Tibial nerve (tissue), 4 donors: Measurements from ENCODE around the gene ARID3A. TPM values are rescaled to one million over a fixed set of nuclear protein-coding genes. Genes with fewer than 3 reads are reported as not detected.

ENCODE experiments used
- DNase-seq, 2 donors: peaks; one replicate each; pipeline ENCODE4 v3.0.0-alpha.2; 2019; ENCODE audit warnings: low spot score in 2 of 2
- H3K27ac ChIP-seq, 4 donors: fragments of 200-600 bp; sonication (generic) in 3 of 4; one replicate each; pipeline ENCODE4 v1.5.1; 2017 to 2019; ENCODE audit warnings: mild to moderate bottlenecking in 1 of 4
- H3K27me3 ChIP-seq, 2 donors: fragments of 200-600 bp; sonication (generic) in 1 of 2; one replicate each; pipeline versions ENCODE4 v1.5.1 to v1.6.0; 2017 to 2019
- H3K36me3 ChIP-seq, 3 donors: fragments of 200-600 bp; sonication (generic); one replicate each; pipeline ENCODE4 v1.5.1; 2018 to 2019
- H3K4me1 ChIP-seq, 4 donors: fragments of 200-600 bp; sonication (generic) in 3 of 4; one replicate each; pipeline ENCODE4 v1.5.1; 2017 to 2019
- H3K4me3 ChIP-seq, 4 donors: fragments of 200-600 bp; sonication (generic) in 3 of 4; one replicate each; pipeline ENCODE4 v1.5.1; 2017 to 2019; ENCODE audit warnings: mild to moderate bottlenecking in 1 of 4, moderate library complexity in 1 of 4
- H3K9me3 ChIP-seq, 4 donors: fragments of 200-600 bp; sonication (generic) in 3 of 4; one replicate each; pipeline ENCODE4 v1.5.1; 2017 to 2019
- EP300 ChIP-seq, 2 donors: sonication (generic); formaldehyde crosslinking; IDR thresholded peaks; one replicate each; pipeline ENCODE4 v1.6.1; 2017; ENCODE audit warnings: antibody characterized with exemption in 2 of 2, mild to moderate bottlenecking in 1 of 2
- POLR2A ChIP-seq, 2 donors: fragments of 450-650 bp; IDR thresholded peaks; one replicate each; pipeline ENCODE4 v1.6.1; 2017; ENCODE audit warnings: antibody characterized with exemption in 2 of 2, mild to moderate bottlenecking in 2 of 2, moderate library complexity in 2 of 2
- WGBS, 2 donors: methylation state at CpG; one replicate each; pipeline ENCODE4 v1.1.5; 2018; 5-methylcytosine and 5-hydroxymethylcytosine counted together
- total RNA-seq, 4 donors: library from RNA; depleted of rRNA; stranded (reverse); fragments of >200 nt; gene quantifications; one replicate each; pipeline ENCODE4 v1.1.0, GENCODE V29; 2016
- TF ChIP-seq, protein P1 (sequence below), 5 experiments: fragments of 200-600 bp in 3 of 5; fragments of 450-650 bp in 2 of 5; sonication (generic) in 3 of 5; IDR thresholded peaks; one replicate each; pipeline ENCODE4 v1.5.1; 2016 to 2019; ENCODE audit warnings: antibody characterized with exemption in 5 of 5, mild to moderate bottlenecking in 3 of 5, moderate library complexity in 2 of 5

ARID3A gene
- total RNA-seq, 4 donors from 2014 or later, result 8.1 to 15.3 (median 12.5) TPM

DNA sequence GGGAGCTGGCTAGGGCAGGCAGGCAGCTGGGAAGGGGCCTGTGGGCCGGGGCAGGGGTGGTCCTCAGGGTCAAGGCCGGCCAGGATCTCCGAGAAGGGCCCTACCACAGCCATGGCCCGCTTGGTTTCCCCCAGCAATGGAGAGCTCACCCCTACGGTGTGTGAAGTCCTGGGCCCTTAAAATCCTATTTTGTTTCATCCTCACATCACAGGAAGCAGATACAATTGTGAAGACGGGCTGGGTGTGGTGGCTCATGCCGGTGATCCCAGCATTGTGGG lies 23.8 kb upstream of the ARID3A start:
- no peaks in the 10 kb centered on the region for H3K27me3 ChIP-seq
- no peak for DNase-seq
- H3K4me1 ChIP-seq, result peaks cover 0 to 6% (median 0%) of the 10 kb centered on the region in 4 donors
- H3K9me3 ChIP-seq, result no peaks in the 10 kb centered on the region
- 86 to 95% methylated on average over 6 to 7 of the region's 7 CpGs for WGBS, 2 donors
- TF ChIP-seq, protein P1, sequence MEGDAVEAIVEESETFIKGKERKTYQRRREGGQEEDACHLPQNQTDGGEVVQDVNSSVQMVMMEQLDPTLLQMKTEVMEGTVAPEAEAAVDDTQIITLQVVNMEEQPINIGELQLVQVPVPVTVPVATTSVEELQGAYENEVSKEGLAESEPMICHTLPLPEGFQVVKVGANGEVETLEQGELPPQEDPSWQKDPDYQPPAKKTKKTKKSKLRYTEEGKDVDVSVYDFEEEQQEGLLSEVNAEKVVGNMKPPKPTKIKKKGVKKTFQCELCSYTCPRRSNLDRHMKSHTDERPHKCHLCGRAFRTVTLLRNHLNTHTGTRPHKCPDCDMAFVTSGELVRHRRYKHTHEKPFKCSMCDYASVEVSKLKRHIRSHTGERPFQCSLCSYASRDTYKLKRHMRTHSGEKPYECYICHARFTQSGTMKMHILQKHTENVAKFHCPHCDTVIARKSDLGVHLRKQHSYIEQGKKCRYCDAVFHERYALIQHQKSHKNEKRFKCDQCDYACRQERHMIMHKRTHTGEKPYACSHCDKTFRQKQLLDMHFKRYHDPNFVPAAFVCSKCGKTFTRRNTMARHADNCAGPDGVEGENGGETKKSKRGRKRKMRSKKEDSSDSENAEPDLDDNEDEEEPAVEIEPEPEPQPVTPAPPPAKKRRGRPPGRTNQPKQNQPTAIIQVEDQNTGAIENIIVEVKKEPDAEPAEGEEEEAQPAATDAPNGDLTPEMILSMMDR (IDR thresholded peaks at IDR 0.05), result no peak
- TF ChIP-seq EP300 (IDR thresholded peaks at IDR 0.05) (no peak), POLR2A (IDR thresholded peaks at IDR 0.05) (no peak)
- H3K4me3 ChIP-seq, result no peak overlapping the region
- peaks cover 0 to 48% (median 0%) of the 10 kb centered on the region in 3 donors for H3K36me3 ChIP-seq
- H3K27ac ChIP-seq, result no peak overlapping the region

DNA sequence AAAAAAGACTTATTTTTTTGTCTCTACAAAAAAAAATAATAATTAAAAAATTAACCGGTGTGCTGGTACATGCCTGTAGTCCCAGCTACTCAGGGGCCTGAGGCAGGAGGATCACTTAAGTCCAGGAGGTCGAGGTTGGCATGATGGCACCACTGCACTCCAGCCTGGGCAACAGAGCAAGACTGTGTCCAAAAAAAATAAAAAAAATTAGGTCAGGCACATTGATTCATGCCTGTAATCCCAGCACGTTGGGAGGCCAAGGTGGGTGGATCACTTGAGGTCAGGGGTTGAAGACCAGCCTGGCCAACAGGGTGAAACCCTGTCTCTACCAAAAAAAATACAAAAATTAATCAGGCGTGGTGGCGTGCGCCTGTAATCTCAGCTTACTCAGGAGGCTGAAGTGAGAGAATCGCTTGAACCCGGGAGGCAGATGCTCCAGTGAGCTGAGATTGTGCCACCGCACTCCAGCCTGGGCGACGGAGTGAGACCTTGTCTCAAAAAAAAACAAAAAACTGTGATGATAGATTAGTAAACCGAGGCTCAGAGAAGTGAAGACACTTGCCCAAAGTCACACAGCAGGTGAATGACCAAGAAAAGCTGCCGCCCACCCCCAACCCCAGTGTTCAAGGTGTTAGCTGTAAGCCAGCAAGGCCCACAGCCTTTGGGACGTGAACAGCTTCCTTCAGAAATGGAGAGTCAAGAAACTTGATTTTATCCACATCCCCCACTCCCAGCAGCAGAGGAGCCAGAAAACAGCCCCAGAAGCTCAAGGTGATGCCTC lies 23.2 kb upstream of the ARID3A start:
- no peak for DNase-seq
- H3K36me3 ChIP-seq, result peaks cover 0 to 42% (median 0%) of the 10 kb centered on the region in 3 donors
- 82 to 85% methylated on average over 14 of the region's 14 CpGs for WGBS, 2 donors
- H3K9me3 ChIP-seq, result no peaks in the 10 kb centered on the region
- TF ChIP-seq POLR2A (IDR thresholded peaks at IDR 0.05) (no peak), EP300 (IDR thresholded peaks at IDR 0.05) (no peak)
- TF ChIP-seq, protein P1 (IDR thresholded peaks at IDR 0.05), result no peak
- no peak overlapping the region for H3K27ac ChIP-seq
- H3K4me3 ChIP-seq, result no peak overlapping the region
- H3K27me3 ChIP-seq, result no peaks in the 10 kb centered on the region
- H3K4me1 ChIP-seq, result peaks cover 0 to 6% (median 1%) of the 10 kb centered on the region in 4 donors

DNA sequence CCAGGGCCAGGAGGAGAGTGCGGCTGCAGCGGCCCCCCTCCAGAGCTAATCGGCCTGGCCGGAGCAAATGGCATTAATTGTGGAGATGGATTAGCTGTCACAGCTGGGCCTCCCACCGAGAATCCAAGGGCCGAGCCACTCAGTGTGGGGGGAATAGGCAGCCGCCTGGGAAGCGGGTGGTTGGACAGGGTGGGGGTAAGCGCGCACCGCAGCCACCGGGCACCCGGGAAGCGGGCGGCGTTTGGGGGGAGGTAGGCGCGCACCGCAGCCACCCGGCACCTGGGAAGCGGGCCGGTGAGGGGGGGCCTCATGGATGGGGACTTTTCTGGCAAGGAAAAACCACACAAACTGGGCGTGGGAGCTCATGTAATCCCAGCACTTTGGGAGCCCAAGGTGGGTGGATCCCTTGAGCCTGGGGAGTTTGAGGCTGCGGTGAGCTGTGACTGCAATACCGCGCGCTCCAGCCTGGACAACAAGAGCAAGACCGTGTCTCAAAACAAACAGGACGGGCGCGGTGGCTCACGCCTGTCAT lies 22.5 kb upstream of the ARID3A start:
- H3K27ac ChIP-seq, result no peak overlapping the region
- H3K4me1 ChIP-seq, result peaks cover 0 to 8% (median 3%) of the 10 kb centered on the region in 4 donors
- no peaks in the 10 kb centered on the region for H3K9me3 ChIP-seq
- H3K36me3 ChIP-seq, result peaks cover 0 to 39% (median 0%) of the 10 kb centered on the region in 3 donors
- H3K4me3 ChIP-seq, result no peak overlapping the region
- TF ChIP-seq EP300 (IDR thresholded peaks at IDR 0.05) (no peak), POLR2A (IDR thresholded peaks at IDR 0.05) (no peak)
- TF ChIP-seq, protein P1 (IDR thresholded peaks at IDR 0.05), result no peak
- DNase-seq, result no peak
- no peaks in the 10 kb centered on the region for H3K27me3 ChIP-seq
- WGBS, 2 donors, result 63 to 71% methylated on average over 28 to 30 of the region's 32 CpGs

DNA sequence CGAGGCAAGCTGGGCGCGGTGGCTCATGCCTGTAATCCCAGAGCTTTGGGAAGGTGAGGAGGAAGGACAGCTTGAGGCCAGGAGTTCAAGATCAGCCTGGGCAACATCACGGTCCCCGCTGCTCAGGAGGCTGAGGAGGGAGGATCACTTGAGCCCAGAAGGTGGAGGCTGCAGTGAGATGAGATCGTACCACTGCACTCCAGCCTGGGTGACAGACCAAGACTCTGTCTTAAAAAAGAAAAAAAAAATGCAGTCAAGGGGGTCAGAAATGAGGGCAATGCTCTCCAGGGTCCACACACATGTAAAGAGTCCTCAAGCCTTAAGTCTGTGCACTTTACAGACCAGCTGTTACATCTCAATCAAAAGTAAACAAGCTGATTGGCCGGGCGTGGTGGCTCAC lies 21.3 kb upstream of the ARID3A start:
- WGBS, 2 donors, result 89 to 93% methylated on average over 8 of the region's 8 CpGs

GRCh38 chr19:906480-906879 lies 19.4 kb upstream of the ARID3A start:
- no peaks in the 10 kb centered on the region for H3K27me3 ChIP-seq
- no peak overlapping the region for H3K27ac ChIP-seq
- no peak for DNase-seq
- 91 to 94% methylated on average over 7 of the region's 7 CpGs for WGBS, 2 donors
- H3K9me3 ChIP-seq, result no peaks in the 10 kb centered on the region
- no peak overlapping the region for H3K4me3 ChIP-seq
- peaks cover 0 to 13% (median 0%) of the 10 kb centered on the region in 3 donors for H3K36me3 ChIP-seq
- H3K4me1 ChIP-seq, result peaks cover 0 to 20% (median 10%) of the 10 kb centered on the region in 4 donors
- TF ChIP-seq EP300 (IDR thresholded peaks at IDR 0.05) (no peak), POLR2A (IDR thresholded peaks at IDR 0.05) (no peak)
- TF ChIP-seq, protein P1 (IDR thresholded peaks at IDR 0.05), result no peak

More for the DNA sequence above, 21.3 kb upstream of the ARID3A start:
- H3K36me3 ChIP-seq, result peaks cover 0 to 27% (median 0%) of the 10 kb centered on the region in 3 donors
- no peak overlapping the region for H3K27ac ChIP-seq
- H3K9me3 ChIP-seq, result no peaks in the 10 kb centered on the region
- peaks cover 0 to 17% (median 8%) of the 10 kb centered on the region in 4 donors for H3K4me1 ChIP-seq
- TF ChIP-seq, protein P1 (IDR thresholded peaks at IDR 0.05), result no peak
- TF ChIP-seq POLR2A (IDR thresholded peaks at IDR 0.05) (no peak), EP300 (IDR thresholded peaks at IDR 0.05) (no peak)
- H3K4me3 ChIP-seq, result no peak overlapping the region
- no peak for DNase-seq
- no peaks in the 10 kb centered on the region for H3K27me3 ChIP-seq
